ENCODE results near the gene PDE10A.

PDE10A gene

DNA sequence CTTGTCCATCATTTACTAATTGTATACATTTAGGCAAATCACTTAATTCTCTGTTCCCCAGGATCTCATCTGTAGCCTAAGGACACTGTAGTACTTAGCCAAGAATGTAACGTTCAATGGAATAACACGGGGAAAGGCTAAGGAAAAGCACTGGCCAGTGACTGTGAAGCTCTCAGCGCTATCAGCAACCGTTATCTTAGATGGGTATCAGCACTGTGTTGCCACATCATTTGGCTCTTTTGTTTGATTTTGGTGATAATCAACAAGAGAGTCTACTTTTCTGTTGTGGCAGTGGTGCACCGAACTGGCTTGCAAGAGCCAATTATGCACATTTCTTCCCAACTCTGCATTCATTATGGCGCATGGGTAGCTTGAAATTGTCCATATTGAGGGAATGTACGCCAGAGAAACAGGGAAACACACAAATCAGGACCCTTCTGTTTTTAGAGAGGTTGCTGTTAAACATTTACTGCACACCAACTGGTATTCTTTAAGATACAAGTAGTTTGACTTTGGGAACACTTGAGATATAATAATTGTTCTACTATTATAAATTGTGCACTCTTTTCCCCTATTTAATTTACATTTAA, 259.9 kb downstream of the PDE10A start:
- DNase-seq = no peak
- in situ Hi-C loops (cut with HindIII; ENCODE audit: low pct_ligation_motif_present, low pct_unique_long_range_greater_than_20kb, low sequenced_read_pairs) = no loop called here

DNA sequence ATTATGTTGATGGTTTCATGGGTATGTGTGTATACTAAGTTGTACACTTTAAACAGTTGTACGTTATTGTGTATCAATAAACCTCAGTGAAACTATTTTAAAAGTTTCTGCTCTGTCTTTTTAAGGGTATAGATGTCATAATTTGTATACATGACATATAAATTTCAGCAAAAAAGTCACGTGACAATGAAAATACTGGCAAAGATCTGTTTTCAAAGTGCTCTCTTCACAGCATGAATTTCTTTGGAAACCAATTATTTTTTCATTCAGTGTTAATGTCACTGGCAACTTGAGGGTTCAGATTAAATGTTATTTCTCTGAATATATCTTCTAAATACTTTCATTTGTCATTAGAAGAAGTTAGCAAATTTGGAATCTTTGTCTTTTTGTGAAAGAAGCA, 261.9 kb downstream of the PDE10A start:
- no peak for DNase-seq
- in situ Hi-C loops (cut with HindIII; ENCODE audit: low pct_ligation_motif_present, low pct_unique_long_range_greater_than_20kb, low sequenced_read_pairs) = no loop called here

DNA sequence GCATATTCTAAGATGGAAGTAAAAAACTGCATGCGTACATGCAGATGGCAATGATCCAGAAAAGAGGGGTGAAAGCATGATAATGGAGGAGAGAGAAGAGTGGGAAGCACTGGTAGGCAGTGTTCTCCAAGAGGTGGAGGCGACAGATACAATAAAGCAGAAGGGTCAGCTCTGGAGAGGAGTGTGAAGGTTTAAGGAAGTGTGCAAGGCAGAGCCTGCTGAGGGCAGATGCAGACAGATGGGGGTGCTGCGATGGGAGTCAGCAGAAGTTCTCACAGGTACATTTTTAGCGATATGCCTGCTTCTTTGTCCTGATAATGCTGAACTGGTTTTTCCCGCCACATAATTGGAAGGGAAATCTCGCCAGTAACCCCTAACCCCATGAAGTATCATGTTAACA, 272.6 kb downstream of the PDE10A start:
- in situ Hi-C loops (cut with HindIII; ENCODE audit: low pct_ligation_motif_present, low pct_unique_long_range_greater_than_20kb, low sequenced_read_pairs) = no loop called here
- DNase-seq = no peak

DNA sequence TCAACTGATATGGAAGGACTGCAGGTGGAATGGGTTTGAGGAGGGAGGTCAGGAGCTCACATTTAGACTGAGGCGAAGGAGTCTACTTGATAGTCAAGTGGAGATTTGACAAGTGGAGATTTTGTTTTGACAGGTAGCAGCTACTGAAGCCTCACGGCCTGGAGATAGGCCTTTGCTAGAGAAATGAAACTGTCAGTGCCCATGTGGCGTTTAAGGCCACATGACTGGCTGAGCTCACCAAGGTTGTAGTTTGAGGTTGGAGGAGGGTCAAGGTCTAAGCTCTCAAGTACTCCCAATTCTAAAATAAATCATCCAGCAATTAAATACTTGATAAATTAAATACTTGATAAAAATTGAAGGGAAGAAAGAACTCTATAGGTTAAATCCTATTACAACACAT, 273.5 kb downstream of the PDE10A start:
- in situ Hi-C loops (cut with HindIII; ENCODE audit: low pct_ligation_motif_present, low pct_unique_long_range_greater_than_20kb, low sequenced_read_pairs) = no loop called here
- no peak for DNase-seq

DNA sequence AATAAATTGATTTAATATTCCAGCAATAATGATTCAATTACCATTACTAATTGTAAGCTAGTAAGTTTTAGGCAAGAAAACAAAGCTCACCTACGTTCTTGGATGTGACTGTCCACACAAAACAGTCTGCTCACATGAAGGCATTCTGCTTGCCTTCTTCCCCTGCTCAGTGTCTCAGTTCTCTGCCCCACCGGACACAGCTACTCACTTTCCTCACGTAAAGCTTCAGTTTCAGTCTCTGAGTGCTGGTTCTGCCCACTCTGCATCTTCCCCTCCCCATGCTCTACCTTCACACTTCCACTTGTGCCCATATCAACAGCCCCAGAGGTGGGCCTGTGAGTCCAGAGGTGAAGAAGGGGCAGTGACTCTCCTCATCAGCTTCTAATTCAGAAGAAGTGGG, 279.7 kb downstream of the PDE10A start:
- DNase-seq = no peak
- in situ Hi-C loops (cut with HindIII; ENCODE audit: low pct_ligation_motif_present, low pct_unique_long_range_greater_than_20kb, low sequenced_read_pairs) = no loop called here

DNA sequence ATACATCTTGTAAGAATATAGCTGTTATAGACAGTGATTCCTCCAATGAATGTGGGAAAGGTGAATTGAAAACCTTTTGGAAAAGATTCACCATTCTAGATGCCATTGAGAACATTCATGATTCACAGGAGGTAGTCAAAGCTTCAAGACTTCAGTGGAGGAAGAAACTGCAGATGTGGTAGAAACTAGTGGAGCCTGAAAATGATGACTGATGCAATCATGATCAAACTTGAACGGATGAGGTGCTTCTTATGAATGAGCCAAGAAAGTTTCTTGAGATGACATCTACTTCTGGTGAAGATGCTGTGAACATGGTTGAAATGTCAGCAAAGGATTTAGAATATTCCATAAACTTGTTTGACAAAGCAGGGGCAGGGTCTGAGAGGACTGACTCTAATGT, 286.9 kb downstream of the PDE10A start:
- in situ Hi-C loops (cut with HindIII; ENCODE audit: low pct_ligation_motif_present, low pct_unique_long_range_greater_than_20kb, low sequenced_read_pairs) = no loop called here

DNA sequence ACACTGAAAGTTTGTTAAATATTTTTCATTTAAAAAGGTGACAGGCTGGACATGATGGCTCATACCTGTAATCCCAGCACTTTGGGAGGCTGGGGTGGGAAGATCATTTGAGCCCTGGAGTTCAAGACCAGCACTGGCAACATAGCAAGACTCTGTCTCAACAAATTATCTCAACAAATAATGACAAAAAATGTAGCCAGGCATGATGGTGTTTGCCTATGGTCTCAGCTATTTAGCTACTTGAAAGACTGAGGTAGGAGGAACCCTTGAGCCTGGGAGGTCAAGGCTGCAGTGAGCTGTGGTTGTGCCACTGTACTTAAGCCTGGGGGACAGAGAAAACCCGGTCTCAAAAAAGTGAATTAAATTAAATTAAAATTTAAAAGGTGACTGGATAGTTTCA, 297.7 kb downstream of the PDE10A start:
- in situ Hi-C loops (cut with HindIII; ENCODE audit: low pct_ligation_motif_present, low pct_unique_long_range_greater_than_20kb, low sequenced_read_pairs) = no loop called here
- no peak for DNase-seq

More for the DNA sequence above, 286.9 kb downstream of the PDE10A start:
- no peak for DNase-seq

DNA sequence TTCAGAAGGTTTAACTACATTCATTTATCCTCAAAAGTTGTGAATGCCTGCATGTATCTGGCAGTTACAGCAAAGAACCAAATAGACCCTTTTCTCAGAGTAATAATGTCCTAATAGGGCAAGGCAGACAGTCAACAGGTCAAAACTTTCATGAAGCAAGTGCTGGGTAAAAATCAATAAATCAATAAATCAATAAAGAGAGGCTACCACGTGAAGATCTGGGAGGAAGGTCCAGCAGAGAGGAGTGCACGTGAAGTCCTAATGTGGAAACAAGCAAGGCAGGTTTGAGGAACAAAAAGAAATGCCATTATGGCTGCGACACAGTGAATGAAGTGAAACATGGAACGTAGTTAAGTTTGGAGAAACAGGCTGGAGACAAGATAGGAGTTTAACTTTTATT, 317.3 kb downstream of the PDE10A start:
- DNase-seq = no peak
- in situ Hi-C loops (cut with HindIII; ENCODE audit: low pct_ligation_motif_present, low pct_unique_long_range_greater_than_20kb, low sequenced_read_pairs) = no loop called here

DNA sequence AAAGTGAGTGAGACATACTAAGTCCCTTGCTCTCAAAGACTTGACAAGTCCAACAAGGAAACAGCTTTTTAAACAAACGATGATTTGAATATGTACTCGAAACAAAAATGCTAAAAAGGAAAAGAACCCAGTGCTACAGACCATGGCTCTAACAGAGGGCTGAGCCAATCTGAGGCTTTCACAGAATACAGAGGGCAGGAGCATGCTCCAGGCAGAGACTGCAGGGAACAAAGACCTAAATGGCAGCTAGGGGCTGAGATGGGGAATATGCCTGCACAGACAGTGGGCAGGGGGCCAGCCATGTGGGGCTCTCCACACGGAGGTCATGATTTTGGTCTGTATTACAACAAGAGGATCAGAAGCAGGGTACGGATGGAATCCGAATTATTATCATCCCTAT, 322.5 kb downstream of the PDE10A start:
- no peak for DNase-seq
- in situ Hi-C loops (cut with HindIII; ENCODE audit: low pct_ligation_motif_present, low pct_unique_long_range_greater_than_20kb, low sequenced_read_pairs) = no loop called here

DNA sequence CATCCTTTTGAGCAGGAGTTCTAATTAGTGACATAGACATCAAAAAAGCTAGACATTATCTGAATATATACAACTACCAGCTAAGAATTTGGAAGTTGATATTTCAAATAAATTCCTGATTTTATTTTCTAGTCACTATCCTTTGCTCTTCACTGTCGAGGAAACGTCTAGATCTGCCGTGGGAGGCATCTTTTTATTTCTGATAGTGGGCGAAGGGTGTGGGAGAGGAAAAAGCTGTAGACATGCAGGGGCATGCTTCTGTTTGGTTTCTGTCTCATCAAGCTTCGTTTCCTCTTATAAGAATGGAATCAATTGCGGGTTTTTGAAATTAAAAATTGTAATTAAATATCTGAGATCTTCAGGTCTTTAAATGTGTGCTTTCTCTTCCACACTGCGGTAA, 337.4 kb downstream of the PDE10A start:
- in situ Hi-C loops (cut with HindIII; ENCODE audit: low pct_ligation_motif_present, low pct_unique_long_range_greater_than_20kb, low sequenced_read_pairs) = no loop called here
- DNase-seq = no peak

DNA sequence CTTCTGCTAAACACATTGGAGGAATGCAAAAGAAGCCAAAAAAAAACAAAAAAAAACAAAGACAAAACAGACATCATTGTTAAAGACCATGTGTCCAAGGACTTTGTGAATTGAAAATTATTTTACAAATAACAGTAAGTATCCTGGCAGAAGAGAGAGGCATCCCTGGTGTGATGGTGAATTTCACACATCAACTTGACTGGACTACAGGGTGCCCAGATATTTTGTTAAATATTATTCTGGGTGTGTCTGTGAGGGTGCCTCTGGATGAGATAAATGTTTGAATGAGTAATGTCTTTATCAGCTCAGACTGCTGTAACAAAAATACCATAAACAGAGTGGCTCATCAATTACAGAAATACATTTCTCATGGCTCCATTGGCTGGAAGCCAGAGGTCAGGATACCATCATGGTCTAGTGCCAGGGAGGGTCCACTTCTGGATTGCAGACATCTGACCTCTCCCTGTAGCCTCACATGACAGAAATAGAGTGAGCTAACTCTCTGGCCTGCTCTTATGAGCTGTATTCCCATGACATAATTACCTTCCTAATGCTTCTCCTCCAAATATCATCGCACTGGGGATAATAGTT, 341.4 kb downstream of the PDE10A start:
- in situ Hi-C loops (cut with HindIII; ENCODE audit: low pct_ligation_motif_present, low pct_unique_long_range_greater_than_20kb, low sequenced_read_pairs) = no loop called here
- DNase-seq = no peak

DNA sequence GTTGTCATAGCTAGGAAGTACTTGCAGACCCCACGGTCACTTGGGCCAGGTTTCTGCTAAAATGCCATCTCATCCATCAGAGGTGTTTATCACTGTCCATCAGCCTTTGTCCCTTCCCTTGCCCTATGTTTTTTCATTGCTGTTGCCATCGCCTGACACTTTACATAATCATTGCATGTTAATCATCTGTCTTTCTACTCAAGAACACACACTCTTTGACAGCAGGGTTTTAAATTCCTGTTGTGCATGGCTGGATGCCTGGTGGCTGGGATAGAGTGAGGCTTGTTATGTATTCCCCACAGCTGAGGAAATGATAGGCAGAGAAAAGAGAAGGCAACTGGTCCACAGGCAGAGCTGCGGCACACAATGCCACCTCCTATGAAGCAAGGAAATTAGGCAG, 341.9 kb downstream of the PDE10A start:
- DNase-seq = no peak
- in situ Hi-C loops (cut with HindIII; ENCODE audit: low pct_ligation_motif_present, low pct_unique_long_range_greater_than_20kb, low sequenced_read_pairs) = no loop called here

DNA sequence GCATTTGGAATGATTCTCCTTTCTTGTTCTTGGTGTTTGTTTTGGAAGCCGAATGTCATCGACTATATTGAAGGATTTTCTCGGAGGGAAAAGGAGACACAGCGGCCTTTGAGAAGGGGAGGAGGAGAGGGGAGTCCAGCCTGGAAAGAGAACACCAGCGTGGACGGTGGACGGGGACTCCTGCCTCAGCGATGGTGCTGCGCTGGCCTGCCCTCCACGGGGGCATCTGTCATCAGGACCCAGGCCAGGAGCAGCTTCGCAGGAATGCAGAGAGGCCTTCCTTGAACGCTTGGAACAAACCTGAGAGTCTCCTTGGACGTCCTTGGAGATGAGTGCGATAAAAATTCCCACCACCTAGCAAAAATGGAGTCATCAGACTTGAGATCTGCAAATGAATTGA, 345.3 kb downstream of the PDE10A start:
- no peak for DNase-seq
- in situ Hi-C loops (cut with HindIII; ENCODE audit: low pct_ligation_motif_present, low pct_unique_long_range_greater_than_20kb, low sequenced_read_pairs) = no loop called here

DNA sequence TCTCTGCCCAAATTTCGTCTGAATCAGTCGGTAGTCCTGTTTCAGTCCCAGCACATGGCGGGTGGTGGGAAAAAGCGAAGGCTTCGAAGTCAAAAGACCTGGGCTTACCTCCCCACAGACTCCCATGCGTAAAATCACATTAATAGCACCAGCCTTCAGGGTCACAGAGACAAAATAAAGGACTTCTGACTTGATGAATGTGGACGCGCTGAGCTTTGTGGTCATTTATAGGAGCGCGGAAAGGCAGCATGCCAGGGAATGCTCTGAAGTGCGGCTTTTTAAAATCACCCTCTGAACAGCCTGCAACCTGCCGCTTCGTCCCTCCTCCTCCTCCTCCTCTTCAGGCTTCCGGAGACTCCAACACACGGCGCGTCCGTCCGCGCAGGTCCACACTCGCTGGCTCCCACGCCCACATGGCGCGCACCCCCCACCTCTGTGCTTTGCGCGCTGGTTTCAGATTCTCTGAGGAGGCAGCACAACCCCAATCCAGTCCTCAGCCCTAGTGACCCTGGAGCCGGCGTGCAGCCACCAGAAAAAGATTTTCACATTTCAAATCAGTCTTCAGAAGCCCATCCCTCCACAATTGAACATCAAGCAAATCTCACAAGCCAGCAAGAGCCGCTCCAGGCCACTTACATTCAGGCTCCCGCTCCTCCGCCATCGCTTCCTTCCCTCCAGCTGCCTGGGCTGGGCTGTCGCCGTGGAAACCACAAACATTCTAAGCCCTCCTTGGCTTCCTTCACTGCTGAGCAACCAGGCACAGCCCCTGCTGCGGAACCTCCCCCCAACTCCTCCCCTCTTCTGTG, 353.9 kb downstream of the PDE10A start, which contains the start of gene C6orf118:
Gene C6orf118, minus strand, starts transcription at position 680 of the 806 bp plus-strand sequence. Its CDS starts 19 bp downstream, at position 661.
- peak; percentile 78 for DNase-seq
- in situ Hi-C loops (cut with HindIII; ENCODE audit: low pct_ligation_motif_present, low pct_unique_long_range_greater_than_20kb, low sequenced_read_pairs) = no loop called here

DNA sequence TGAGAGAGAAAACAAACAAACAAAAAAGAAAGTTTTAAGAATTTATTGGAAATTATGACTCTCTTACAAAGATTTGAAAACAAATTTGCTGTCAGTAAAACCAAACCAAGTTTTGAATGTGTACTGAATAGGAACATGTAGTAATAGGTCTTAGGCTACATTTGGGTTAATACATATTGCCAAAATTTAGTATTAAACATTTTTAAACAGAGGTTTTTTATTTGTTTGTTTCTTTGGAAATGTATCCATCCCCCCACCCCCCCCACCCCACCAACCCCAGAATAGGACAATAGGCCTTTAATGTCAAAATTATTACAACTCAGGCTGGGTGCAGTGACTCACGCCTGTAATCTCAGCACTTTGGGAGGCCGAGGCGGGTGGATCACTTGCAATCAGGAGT, 356.1 kb downstream of the PDE10A start:
- in situ Hi-C loops (cut with HindIII; ENCODE audit: low pct_ligation_motif_present, low pct_unique_long_range_greater_than_20kb, low sequenced_read_pairs) = no loop called here
- no peak for DNase-seq

DNA sequence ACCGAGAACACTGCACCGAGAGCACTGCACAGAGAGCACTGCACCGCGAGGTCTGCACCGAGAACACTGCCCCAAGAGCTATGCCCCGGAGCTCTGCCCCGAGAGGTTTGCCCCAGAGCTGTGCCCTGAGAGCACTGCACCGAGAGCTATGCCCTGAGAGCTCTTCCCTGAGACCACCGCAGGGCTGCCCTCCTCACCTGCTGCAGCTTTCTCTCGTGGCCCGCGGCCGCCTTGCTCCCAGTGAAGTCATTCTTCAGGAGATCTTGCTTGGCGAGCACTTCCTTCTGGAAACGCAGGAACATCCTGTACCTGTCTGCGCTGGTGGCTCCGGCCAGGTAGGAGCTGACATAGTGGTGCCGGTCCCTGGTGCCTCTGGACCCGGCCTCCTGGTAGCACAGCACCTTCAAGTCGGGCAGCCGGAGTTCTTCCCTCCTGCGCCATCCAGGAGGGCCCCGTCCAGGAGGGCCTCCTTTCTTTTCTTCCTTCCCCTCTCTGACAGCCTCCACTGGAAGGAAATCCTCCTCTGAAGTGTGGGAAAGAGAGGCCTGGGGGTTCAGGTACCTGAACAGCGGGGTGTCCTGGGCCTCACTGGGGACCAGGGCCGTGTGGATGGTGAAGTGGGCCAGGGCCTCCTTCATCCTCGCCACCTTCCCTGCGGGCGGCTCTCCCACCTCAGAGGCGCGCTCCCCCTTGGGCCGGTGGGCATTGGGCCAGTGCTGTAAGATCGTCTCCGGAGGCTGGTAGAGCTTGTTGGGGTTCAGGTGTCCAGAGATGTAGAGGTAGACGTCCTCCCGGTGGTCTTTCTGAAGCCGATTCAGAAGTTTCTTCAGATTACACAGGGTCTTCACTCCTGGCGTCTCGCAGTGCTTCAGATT, 361.4 kb downstream of the PDE10A start:
- no peak for DNase-seq

DNA sequence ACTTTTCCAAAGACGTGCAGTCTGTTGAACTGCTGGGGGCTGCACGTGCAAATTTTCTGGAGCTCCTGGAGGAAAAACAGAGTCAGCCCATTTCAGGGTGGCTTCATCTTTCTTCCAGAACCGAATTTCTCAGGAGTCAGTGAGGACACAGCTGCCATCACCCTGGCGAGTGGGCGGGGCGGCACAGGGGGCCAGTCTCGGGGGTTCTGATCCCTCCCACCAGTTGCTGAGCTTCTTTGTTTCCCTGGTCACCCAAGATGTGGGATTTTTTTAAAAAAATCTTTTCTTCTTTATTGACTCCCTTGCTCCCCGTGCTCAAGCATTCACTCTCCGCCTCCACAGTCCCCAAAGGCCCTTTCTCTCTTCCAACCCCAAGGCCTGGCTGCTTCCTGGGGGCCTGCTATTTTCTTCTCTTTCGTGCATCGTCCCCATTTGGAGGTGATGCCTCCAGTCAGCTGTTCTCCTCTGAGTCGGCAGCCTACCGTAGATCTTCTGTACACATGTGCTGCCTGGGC, 362.6 kb downstream of the PDE10A start:
- in situ Hi-C loops (cut with HindIII; ENCODE audit: low pct_ligation_motif_present, low pct_unique_long_range_greater_than_20kb, low sequenced_read_pairs) = no loop called here
- DNase-seq = no peak

More for the DNA sequence above, 361.4 kb downstream of the PDE10A start:
- in situ Hi-C loops (cut with HindIII; ENCODE audit: low pct_ligation_motif_present, low pct_unique_long_range_greater_than_20kb, low sequenced_read_pairs) = no loop called here

DNA sequence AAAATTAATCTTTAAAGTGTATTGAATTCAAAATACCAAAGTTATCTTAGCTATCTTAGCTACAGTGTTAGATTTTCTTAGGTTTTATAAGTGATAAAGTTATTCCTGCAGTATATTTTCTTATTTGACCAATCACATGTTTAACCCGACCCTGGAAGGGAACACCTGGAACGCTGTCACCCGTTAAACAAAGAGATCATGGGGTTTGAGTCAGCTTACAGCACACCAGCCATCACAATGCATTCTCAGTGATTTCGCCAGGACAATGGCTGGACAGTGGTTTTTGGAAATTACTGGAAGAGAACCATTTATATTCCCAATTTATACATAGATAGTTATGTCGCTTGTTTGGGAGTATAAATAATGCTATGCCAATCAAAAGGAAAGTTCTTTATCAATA, 364.2 kb downstream of the PDE10A start:
- DNase-seq = no peak
- in situ Hi-C loops (cut with HindIII; ENCODE audit: low pct_ligation_motif_present, low pct_unique_long_range_greater_than_20kb, low sequenced_read_pairs) = no loop called here

DNA sequence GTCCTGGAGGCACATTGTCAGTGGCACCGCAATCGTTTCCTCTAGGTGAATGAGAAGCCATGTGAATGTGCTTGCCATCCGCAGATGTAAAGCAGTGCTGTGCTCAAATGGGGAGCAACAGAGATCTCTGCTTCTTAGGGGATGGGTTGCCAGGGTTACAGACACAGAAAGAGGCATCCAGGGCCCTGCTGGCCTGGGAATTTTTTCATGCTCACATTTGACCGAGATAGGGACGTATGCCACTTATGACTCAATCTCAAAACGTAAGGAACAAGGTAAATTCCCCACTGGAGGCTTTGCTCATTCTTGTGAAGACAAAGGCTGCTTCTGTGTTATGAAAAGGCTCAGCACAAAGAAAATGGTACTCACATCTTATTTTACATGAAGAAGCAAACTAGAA, 364.6 kb downstream of the PDE10A start:
- in situ Hi-C loops (cut with HindIII; ENCODE audit: low pct_ligation_motif_present, low pct_unique_long_range_greater_than_20kb, low sequenced_read_pairs) = no loop called here

More for the DNA sequence above, 364.6 kb downstream of the PDE10A start:
- DNase-seq = no peak
